Nephron progenitor cell (in vitro differentiated cells): ENCODE measurements around the gene PARD3B.

Experiments
- DNase-seq: peaks from one replicate; pipeline ENCODE4 v3.0.0; 2021
- H3K27ac Mint-ChIP-seq: 2 replicates; pipeline ENCODE4 v1.8.0; 2021; ENCODE audit warnings: mild to moderate bottlenecking, moderate library complexity, mixed read lengths
- H3K27me3 Mint-ChIP-seq: 2 replicates; pipeline ENCODE4 v1.8.0; 2021; ENCODE audit warnings: mild to moderate bottlenecking, low read depth, mixed read lengths; ENCODE audit not compliant: poor library complexity
- H3K36me3 Mint-ChIP-seq: 2 replicates; pipeline ENCODE4 v1.8.0; 2021; ENCODE audit warnings: low read depth, mixed read lengths
- H3K4me1 Mint-ChIP-seq: 2 replicates; pipeline ENCODE4 v1.8.0; 2021; ENCODE audit warnings: mixed read lengths
- H3K4me3 Mint-ChIP-seq: 2 replicates; pipeline ENCODE4 v1.8.0; 2021; ENCODE audit warnings: mild to moderate bottlenecking, moderate library complexity, mixed read lengths
- H3K9me3 Mint-ChIP-seq: 2 replicates; pipeline ENCODE4 v1.8.0; 2021; ENCODE audit warnings: mild to moderate bottlenecking, moderate library complexity, mixed read lengths
- TF ChIP-seq, protein P1 (sequence below): fragments of 200-600 bp; sonication (generic); IDR thresholded peaks from 2 replicates; pipeline ENCODE4 v1.5.0; 2021; ENCODE audit warnings: antibody characterized with exemption

PARD3B gene

DNA sequence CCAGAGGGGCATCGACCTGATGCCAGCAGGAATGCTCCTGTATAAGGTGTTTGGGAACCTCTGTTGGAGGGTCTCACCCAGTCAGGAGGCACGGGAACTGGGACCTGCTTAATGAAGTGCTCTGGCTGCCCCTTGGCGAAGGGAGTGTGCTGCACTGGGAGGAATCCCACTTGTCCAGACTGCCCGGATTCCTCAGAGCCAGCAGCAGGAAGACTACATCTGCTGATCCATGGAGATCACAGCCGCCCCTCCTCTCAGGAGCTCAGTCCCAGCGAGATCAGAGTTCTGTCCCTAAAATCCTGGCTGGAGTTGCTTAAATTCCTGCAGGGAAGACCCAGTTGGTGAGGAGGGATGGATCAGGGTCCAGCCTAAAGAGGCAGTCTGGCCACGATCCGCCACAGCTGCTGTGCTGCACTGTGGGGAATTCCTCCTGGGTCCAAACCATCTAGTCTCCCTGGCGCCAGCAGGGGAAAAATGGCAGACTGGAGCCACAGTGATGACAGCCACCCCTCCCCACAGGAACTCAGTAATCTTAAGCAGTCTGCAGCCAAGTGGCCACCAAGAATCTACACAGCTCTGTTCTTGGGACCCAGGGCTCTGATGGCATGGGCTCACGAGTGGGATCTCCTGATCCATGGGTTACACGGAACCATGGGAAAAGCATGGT is 1060.5 kb downstream of the PARD3B start:
- Mint-ChIP-seq H3K9me3 (peaks cover 57% of the 10 kb centered on the region), H3K4me3 (no peak overlapping the region)

DNA sequence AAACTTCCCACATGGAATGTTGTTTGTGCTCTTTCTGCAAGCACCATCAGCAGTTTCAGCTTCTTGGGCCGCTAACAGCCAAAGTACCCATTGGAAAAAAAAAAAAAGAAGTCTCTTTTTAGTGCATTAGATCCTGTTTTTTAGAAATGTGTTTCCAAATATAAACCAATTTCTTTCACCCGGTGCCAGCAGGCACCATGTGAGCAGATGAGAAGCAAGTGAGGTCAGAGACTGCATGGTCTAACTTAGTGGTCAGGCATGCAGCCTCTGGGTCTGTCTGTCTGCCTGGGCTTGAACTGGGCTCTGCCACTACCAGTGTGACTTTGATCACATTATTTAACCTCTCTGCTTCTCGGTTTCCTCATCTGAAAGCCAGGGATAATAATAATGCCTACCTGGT is 1061.9 kb downstream of the PARD3B start:
- H3K36me3 Mint-ChIP-seq, result peaks cover 35% of the 10 kb centered on the region
- H3K4me3 Mint-ChIP-seq, result no peak overlapping the region
- H3K27me3 Mint-ChIP-seq, result no peaks in the 10 kb centered on the region
- TF ChIP-seq, protein P1, sequence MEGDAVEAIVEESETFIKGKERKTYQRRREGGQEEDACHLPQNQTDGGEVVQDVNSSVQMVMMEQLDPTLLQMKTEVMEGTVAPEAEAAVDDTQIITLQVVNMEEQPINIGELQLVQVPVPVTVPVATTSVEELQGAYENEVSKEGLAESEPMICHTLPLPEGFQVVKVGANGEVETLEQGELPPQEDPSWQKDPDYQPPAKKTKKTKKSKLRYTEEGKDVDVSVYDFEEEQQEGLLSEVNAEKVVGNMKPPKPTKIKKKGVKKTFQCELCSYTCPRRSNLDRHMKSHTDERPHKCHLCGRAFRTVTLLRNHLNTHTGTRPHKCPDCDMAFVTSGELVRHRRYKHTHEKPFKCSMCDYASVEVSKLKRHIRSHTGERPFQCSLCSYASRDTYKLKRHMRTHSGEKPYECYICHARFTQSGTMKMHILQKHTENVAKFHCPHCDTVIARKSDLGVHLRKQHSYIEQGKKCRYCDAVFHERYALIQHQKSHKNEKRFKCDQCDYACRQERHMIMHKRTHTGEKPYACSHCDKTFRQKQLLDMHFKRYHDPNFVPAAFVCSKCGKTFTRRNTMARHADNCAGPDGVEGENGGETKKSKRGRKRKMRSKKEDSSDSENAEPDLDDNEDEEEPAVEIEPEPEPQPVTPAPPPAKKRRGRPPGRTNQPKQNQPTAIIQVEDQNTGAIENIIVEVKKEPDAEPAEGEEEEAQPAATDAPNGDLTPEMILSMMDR, result no peak
- H3K9me3 Mint-ChIP-seq, result peaks cover 45% of the 10 kb centered on the region
- peaks cover 39% of the 10 kb centered on the region for H3K4me1 Mint-ChIP-seq
- no peak for DNase-seq
- no peak overlapping the region for H3K27ac Mint-ChIP-seq

More for the DNA sequence above, 1060.5 kb downstream of the PARD3B start:
- Mint-ChIP-seq H3K36me3 (peaks cover 39% of the 10 kb centered on the region), H3K27me3 (no peaks in the 10 kb centered on the region), H3K4me1 (peaks cover 26% of the 10 kb centered on the region), H3K27ac (no peak overlapping the region)
- TF ChIP-seq, protein P1, result no peak
- DNase-seq, result no peak

DNA sequence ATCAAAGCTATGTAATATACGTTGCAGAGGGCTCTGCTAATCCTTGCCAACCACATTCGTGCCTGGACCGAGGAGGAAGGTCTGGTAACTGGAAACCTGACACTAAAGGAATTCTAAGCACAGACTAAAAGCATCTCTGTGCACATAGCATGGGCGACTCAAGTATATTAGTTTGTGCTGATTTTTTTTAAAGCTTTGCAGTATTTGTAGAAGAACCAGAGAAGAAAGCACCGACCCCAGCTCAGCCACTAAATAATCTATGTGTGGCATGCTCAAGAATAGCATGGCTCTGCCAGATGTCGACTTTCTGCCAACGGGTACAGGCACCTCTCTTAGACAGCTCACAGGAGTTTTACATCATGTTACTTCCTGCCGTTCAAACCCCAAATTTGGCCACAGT is 1063.8 kb downstream of the PARD3B start:
- Mint-ChIP-seq H3K27ac (no peak overlapping the region), H3K27me3 (no peaks in the 10 kb centered on the region), H3K4me3 (no peak overlapping the region), H3K4me1 (peaks cover 59% of the 10 kb centered on the region), H3K9me3 (peaks cover 25% of the 10 kb centered on the region), H3K36me3 (peaks cover 18% of the 10 kb centered on the region)
- DNase-seq, result no peak
- TF ChIP-seq, protein P1, result no peak

DNA sequence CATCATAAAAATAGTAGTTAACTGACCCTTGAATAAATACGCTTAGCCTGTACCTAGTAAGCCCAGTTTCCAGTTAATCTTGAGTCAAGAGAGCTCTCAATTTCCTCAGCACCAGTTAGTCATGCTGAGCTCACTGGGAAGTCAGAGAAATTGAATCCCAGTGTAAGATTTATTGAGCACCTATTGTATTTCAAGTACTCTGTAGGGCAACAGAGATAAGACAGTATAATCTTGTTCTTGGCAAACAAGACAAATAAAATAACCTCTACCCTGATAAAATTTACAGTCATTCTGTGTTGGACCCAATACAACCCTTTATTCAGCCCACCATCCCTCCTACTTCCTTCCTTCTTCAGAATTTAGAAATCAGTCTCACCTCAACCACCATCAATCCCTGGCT is 1065.2 kb downstream of the PARD3B start:
- no peak for DNase-seq
- peak overlapping the region; percentile 40 for H3K27ac Mint-ChIP-seq
- peaks cover 12% of the 10 kb centered on the region for H3K9me3 Mint-ChIP-seq
- H3K4me3 Mint-ChIP-seq, result no peak overlapping the region
- H3K36me3 Mint-ChIP-seq, result peaks cover 5% of the 10 kb centered on the region
- TF ChIP-seq, protein P1, result no peak
- H3K4me1 Mint-ChIP-seq, result peaks cover 63% of the 10 kb centered on the region
- H3K27me3 Mint-ChIP-seq, result no peaks in the 10 kb centered on the region

DNA sequence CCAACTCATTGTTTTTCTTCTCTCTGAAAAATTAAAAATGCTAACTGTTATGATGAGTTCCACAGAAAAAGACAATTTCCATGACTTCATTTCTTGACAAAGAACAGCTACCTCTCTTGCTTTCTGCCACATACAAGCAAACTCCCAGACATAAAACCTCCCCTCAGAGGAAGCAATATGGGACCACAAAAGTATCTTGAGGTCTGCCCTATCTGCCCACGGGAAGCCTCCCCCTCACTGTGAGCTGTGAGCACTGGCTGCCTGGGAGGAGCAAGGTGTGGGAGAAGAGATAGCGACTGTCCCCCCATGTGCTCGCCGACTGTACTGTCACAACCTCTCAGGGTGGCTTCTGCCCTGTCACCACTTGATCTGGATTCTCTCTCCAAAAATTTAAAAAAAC is 1067.4 kb downstream of the PARD3B start:
- no peak for DNase-seq
- no peaks in the 10 kb centered on the region for H3K27me3 Mint-ChIP-seq
- TF ChIP-seq, protein P1, result no peak
- H3K36me3 Mint-ChIP-seq, result no peaks in the 10 kb centered on the region
- peaks cover 85% of the 10 kb centered on the region for H3K4me1 Mint-ChIP-seq
- peak overlapping the region; percentile 91 for H3K27ac Mint-ChIP-seq
- H3K4me3 Mint-ChIP-seq, result no peak overlapping the region
- H3K9me3 Mint-ChIP-seq, result peaks cover 4% of the 10 kb centered on the region

DNA sequence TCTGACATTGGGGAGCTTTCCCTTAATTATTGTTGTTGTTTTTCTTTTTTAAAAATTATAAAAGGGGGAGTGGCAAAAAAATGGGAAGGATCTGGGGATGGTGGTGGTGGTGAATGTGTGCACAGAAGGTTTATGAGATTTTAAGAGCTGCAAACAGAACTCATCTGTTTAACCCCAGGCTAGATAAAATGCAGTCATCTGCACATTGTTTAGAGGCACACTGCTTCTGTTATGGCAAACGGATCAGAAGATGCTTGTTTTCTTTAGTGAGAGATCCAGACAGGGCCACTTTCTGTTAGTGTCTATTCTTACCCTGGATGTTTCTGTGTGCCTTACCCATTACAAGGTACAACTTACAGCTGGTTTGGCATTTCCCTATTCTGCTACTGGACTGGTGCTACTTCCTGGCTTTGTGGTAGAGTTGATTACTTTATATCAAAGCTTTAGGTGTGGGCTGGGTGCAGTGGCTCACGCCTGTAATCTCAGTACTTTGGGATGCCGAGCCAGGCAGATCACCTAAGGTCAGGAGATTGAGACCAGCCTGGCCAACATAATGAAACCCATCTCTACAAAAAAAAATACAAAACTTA is 1068.8 kb downstream of the PARD3B start:
- DNase-seq, result no peak
- peaks cover 90% of the 10 kb centered on the region for H3K4me1 Mint-ChIP-seq
- TF ChIP-seq, protein P1, result no peak
- peak overlapping the region; percentile 49 for H3K27ac Mint-ChIP-seq
- no peaks in the 10 kb centered on the region for H3K36me3 Mint-ChIP-seq
- H3K9me3 Mint-ChIP-seq, result peaks cover 4% of the 10 kb centered on the region
- no peak overlapping the region for H3K4me3 Mint-ChIP-seq
- H3K27me3 Mint-ChIP-seq, result no peaks in the 10 kb centered on the region
